Nephron progenitor cell (in vitro differentiated cells): ENCODE measurements around the gene MRPL49.
"Not testable (repeated sequence)": the region's sequence is repeated elsewhere in the genome, so short reads cannot be mapped to it uniquely, and the experiment has no call there.

Source experiments
- DNase-seq: peaks from one replicate; pipeline ENCODE4 v3.0.0; 2021
- H3K27ac Mint-ChIP-seq: 2 replicates; pipeline ENCODE4 v1.8.0; 2021; ENCODE audit warnings: mild to moderate bottlenecking, moderate library complexity, mixed read lengths
- H3K27me3 Mint-ChIP-seq: 2 replicates; pipeline ENCODE4 v1.8.0; 2021; ENCODE audit warnings: mild to moderate bottlenecking, low read depth, mixed read lengths; ENCODE audit not compliant: poor library complexity
- H3K36me3 Mint-ChIP-seq: 2 replicates; pipeline ENCODE4 v1.8.0; 2021; ENCODE audit warnings: low read depth, mixed read lengths
- H3K4me1 Mint-ChIP-seq: 2 replicates; pipeline ENCODE4 v1.8.0; 2021; ENCODE audit warnings: mixed read lengths
- H3K4me3 Mint-ChIP-seq: 2 replicates; pipeline ENCODE4 v1.8.0; 2021; ENCODE audit warnings: mild to moderate bottlenecking, moderate library complexity, mixed read lengths
- H3K9me3 Mint-ChIP-seq: 2 replicates; pipeline ENCODE4 v1.8.0; 2021; ENCODE audit warnings: mild to moderate bottlenecking, moderate library complexity, mixed read lengths
- TF ChIP-seq, protein P1 (sequence below): fragments of 200-600 bp; sonication (generic); IDR thresholded peaks from 2 replicates; pipeline ENCODE4 v1.5.0; 2021; ENCODE audit warnings: antibody characterized with exemption

The MRPL49 gene

DNA sequence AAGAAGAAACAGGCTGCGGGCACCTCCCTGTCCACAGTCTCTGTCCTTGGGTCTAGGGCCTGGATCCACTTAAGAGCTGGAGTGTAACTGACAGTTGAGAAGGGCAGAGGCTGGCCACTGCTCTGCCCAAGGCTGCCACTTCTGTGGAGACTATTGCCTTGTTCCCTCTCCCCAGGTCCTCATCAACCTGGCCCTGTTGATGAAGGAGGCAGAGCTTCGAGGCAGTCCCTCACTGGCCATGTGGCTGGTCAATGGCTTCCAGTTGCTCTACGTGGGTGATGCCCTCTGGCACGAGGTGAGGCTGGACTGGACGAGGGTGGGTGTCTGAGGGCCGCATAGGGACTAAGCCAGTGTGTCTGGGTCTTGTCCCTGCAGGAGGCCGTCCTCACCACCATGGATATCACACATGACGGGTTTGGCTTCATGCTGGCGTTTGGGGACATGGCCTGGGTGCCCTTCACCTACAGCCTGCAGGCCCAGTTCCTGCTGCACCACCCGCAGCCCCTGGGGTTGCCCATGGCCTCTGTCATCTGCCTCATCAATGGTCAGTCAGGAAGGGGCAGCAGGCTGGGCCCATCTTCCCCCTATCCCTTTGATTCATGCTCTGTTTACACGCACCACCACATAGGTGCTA, 7.5 kb upstream of the MRPL49 start:
- Mint-ChIP-seq H3K9me3 (no peaks in the 10 kb centered on the region), H3K27ac (no peak overlapping the region), H3K27me3 (peaks cover 4% of the 10 kb centered on the region), H3K36me3 (peaks cover 19% of the 10 kb centered on the region), H3K4me3 (peak overlapping the region; percentile 97), H3K4me1 (peaks cover 44% of the 10 kb centered on the region)
- TF ChIP-seq, protein P1, sequence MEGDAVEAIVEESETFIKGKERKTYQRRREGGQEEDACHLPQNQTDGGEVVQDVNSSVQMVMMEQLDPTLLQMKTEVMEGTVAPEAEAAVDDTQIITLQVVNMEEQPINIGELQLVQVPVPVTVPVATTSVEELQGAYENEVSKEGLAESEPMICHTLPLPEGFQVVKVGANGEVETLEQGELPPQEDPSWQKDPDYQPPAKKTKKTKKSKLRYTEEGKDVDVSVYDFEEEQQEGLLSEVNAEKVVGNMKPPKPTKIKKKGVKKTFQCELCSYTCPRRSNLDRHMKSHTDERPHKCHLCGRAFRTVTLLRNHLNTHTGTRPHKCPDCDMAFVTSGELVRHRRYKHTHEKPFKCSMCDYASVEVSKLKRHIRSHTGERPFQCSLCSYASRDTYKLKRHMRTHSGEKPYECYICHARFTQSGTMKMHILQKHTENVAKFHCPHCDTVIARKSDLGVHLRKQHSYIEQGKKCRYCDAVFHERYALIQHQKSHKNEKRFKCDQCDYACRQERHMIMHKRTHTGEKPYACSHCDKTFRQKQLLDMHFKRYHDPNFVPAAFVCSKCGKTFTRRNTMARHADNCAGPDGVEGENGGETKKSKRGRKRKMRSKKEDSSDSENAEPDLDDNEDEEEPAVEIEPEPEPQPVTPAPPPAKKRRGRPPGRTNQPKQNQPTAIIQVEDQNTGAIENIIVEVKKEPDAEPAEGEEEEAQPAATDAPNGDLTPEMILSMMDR, result no peak
- DNase-seq, result no peak

DNA sequence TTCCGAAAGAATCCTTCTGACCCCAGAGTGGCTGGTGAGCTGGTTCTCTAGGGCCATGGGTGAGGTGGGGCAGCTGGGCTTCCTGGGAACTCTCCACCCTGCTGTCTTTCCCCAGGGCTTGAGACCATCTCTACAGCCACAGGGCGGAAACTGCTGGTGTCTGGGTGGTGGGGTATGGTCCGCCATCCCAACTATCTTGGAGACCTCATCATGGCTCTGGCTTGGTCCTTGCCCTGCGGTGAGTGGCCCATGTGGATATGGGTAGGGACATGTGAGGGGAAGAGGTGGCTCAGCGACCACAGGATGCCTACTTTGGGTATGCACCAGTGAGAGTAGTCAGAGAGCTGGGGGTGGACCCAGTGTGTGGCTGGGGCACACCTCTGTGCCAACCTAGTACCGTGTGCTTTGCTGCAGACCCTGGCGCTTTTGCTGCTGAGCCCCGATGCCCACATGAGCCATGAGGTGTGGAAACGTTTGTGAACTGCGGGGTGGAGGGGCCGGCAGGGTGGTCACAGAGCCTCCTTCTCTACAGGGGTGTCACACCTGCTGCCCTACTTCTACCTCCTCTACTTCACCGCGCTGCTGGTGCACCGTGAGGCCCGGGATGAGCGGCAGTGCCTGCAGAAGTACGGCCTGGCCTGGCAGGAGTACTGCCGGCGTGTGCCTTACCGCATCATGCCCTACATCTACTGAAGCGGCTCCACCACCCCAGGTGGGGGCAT, 6.6 kb upstream of the MRPL49 start:
- DNase-seq, result no peak
- Mint-ChIP-seq H3K4me3 (peak overlapping the region; percentile 86), H3K27ac (no peak overlapping the region), H3K4me1 (peaks cover 40% of the 10 kb centered on the region), H3K27me3 (peaks cover 4% of the 10 kb centered on the region), H3K9me3 (no peaks in the 10 kb centered on the region), H3K36me3 (peaks cover 27% of the 10 kb centered on the region)
- TF ChIP-seq, protein P1, result no peak

DNA sequence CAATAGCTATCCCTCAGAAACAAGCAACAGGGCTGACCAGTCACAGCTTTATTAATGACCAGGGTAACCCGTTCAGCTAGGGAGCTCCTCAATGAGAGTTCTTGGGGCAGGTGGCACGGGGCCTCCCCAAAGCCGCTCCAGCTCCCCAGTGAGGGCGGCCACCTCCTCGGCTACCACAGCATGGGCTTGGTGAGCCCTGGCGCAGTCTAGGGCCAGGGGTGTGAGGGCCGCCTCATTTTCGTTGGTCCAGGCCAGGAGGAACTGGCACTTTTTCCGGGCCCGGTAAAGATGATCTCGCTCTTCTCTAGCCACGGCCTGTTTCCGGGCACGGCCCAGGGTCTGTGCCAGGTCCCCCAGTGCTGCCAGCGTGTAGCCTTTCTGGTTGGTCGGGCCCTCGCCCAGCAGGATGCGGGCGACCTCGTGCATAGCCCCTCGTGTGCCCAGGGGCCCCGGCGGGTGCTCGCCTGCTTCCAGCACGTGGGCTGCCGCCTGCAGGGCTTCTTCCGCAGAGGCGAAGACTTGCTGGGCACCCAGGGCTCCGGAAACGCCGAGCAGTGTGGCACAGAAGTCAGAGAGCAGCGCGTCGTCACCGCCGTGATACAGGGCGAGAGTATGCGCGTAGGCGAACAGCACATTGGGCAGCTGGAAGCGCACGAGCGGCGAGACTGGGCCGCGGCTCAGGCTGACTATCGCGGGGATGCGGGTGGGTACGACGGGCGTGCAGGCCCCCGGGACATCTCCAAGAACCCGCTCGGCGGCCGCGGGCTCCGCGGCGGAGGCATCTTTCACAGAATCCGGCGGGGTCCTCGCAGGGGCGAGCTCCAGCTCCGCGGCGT, 5.5 kb upstream of the MRPL49 start:
- H3K9me3 Mint-ChIP-seq, result no peaks in the 10 kb centered on the region
- H3K27me3 Mint-ChIP-seq, result peaks cover 4% of the 10 kb centered on the region
- peak overlapping the region; percentile 86 for H3K4me3 Mint-ChIP-seq
- H3K27ac Mint-ChIP-seq, result peak overlapping the region; percentile 87
- peaks cover 41% of the 10 kb centered on the region for H3K4me1 Mint-ChIP-seq
- TF ChIP-seq, protein P1, result no peak
- peaks cover 35% of the 10 kb centered on the region for H3K36me3 Mint-ChIP-seq
- no peak for DNase-seq

DNA sequence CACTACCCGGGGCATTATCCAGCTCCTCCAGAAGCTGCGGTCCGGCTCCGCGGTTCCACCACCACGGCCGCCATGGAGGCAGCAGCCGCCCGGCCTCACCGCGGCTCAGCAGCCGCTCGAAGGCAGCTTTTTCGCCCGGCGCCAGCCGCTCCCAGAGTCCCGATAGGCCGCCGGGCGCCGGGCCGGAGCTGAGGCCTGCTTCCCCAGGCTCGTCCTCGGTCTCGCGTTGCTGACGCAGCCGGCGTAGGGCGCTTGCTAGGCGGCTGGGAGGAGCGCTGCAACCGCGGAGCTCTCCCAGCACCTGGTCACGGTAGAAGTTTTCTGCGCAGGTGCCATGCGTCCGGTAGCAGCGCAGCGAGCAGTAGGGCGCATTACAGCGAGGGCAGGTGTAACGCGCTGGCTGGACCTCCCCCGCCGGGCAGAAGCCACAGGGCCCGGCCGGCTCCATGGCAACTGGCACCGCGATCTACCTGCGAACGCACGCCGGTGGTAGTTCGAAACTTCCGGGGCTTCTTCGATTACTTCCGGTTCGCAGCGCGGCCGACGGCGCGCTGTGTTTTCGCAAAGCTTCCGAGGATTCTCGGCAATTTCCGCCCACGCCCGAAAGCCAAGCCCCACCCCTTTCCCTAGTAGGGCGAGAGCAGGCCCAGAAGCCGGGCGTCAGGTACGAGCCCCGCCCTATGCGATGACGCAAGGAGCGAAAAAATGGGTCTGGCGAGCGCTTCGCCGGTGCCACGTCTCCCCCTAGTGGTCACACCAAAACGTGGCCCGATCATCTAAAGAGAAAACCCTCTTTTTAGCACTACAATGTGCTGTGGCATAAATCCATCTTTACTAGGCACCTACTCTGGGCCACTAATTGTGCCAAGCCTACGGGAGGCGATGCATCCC, 4.7 kb upstream of the MRPL49 start, which contains the start of gene ZNHIT2:
TSS of gene ZNHIT2 (minus strand) at position 496 of the 891 bp plus-strand sequence. CDS start at position 448, 48 bp downstream.
- TF ChIP-seq, protein P1, result peak; percentile 90
- H3K4me3 Mint-ChIP-seq, result peak within 1 kb of the TSS; percentile 86
- no peaks in the 10 kb centered on the region for H3K9me3 Mint-ChIP-seq
- H3K27ac Mint-ChIP-seq, result peak within 1 kb of the TSS; percentile 98
- H3K4me1 Mint-ChIP-seq, result peaks cover 45% of the 10 kb centered on the region
- H3K27me3 Mint-ChIP-seq, result peaks cover 4% of the 10 kb centered on the region
- H3K36me3 Mint-ChIP-seq, result peaks cover 35% of the 10 kb centered on the region
- DNase-seq, result peak; percentile 100

DNA sequence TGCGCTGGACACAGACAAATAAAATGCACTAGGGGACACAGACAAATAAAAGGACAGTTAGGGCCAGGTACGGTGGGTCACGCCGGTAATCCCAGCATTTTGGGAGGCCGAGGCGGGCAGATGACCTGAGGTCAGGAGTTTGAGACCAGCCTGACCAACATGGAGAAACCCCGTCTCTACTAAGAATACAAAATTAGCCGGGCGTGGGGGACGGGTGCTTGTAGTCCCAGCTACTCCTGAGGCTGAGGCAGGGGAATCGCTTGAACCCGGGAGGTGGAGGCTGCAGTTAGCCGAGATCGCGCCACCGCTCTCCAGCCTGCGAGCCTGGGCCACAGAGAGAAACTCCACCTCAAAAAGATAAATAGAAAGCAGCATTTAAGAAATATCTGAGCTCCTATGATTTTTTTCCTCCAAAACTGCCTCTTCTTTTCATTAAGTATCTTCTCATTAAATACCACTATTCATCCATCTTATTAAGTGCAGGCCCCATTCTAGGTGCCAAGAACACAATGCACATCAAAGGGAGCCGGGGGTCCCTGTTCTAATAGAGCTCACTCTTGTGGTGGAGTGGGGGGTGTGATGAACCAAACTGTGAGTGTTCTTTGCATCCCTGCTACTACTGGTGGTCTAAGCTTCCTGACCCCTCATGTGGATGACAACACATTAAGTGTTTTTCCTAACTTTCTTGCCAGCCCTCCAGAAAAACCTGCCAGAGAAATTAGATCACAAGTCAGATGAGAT, 3.9 kb upstream of the MRPL49 start:
- H3K4me3 Mint-ChIP-seq, result peak overlapping the region; percentile 86
- H3K36me3 Mint-ChIP-seq, result peaks cover 35% of the 10 kb centered on the region
- peaks cover 4% of the 10 kb centered on the region for H3K27me3 Mint-ChIP-seq
- H3K4me1 Mint-ChIP-seq, result peaks cover 49% of the 10 kb centered on the region
- DNase-seq, result no peak
- peak overlapping the region; percentile 98 for H3K27ac Mint-ChIP-seq
- no peaks in the 10 kb centered on the region for H3K9me3 Mint-ChIP-seq
- TF ChIP-seq, protein P1, result peak; percentile 2

DNA sequence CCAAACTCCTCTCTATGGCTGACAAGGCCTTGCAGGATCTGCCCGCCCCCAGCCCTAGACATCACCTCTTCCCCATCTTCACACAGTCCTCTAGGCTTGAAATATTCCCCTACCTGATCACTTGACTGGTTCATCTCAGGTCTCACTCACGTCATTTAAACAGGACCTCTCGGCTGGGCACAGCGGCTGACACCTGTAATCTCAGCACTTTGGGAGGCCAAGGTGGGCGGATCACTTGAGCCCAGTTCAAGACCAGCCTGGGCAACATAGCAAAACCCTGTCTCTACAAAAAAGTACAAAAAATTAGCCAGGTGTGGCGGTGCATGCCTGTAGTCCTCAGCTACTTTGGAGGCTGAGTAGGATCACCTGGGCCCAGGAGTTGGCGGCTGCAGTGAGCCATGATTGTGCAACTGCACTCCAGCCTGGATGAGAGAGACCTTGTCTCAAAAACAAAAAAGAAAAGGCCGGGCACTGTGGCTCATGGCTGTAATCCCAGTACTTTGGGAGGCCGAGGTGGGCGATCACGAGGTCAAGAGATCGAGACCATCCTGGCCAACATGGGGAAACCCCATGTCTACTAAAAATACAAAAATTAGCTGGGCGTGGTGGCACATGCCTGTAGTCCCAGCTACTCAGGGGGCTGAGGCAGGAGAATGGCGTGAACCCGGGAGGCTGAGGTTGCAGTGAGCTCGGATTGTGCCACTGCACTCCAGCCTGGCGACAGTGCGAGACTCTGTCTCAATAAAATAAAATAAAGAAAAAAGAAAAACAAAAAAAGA, 3.0 kb upstream of the MRPL49 start:
- peaks cover 37% of the 10 kb centered on the region for H3K36me3 Mint-ChIP-seq
- H3K4me1 Mint-ChIP-seq, result peaks cover 43% of the 10 kb centered on the region
- DNase-seq, H3K4me3 Mint-ChIP-seq, H3K9me3 Mint-ChIP-seq, H3K27me3 Mint-ChIP-seq: not testable (repeated sequence)
- H3K27ac Mint-ChIP-seq, result peak overlapping the region; percentile 68
